Measurements from ENCODE around the gene FAM151A. TPM values are rescaled to one million over a fixed set of nuclear protein-coding genes. Genes with fewer than 3 reads are reported as not detected.

The FAM151A gene
- total RNA-seq, 2 donors from 2014 or later, result 0.66 to 2.8 TPM

GRCh38 chr1:54627196-54627595 is 3.9 kb upstream of the FAM151A start:
- H3K27ac ChIP-seq, result no peak overlapping the region
- no peak overlapping the region for H3K4me3 ChIP-seq
- no peaks in the 10 kb centered on the region for H3K9me3 ChIP-seq
- H3K36me3 ChIP-seq, result no peaks in the 10 kb centered on the region
- H3K9ac ChIP-seq (ENCODE audit: low read depth in 2 of 2, low read length in 2 of 2), result no peak overlapping the region
- no peak for DNase-seq
- TF ChIP-seq, protein P1, sequence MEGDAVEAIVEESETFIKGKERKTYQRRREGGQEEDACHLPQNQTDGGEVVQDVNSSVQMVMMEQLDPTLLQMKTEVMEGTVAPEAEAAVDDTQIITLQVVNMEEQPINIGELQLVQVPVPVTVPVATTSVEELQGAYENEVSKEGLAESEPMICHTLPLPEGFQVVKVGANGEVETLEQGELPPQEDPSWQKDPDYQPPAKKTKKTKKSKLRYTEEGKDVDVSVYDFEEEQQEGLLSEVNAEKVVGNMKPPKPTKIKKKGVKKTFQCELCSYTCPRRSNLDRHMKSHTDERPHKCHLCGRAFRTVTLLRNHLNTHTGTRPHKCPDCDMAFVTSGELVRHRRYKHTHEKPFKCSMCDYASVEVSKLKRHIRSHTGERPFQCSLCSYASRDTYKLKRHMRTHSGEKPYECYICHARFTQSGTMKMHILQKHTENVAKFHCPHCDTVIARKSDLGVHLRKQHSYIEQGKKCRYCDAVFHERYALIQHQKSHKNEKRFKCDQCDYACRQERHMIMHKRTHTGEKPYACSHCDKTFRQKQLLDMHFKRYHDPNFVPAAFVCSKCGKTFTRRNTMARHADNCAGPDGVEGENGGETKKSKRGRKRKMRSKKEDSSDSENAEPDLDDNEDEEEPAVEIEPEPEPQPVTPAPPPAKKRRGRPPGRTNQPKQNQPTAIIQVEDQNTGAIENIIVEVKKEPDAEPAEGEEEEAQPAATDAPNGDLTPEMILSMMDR (IDR thresholded peaks at IDR 0.05), result no peak
- H3K27me3 ChIP-seq, result no peaks in the 10 kb centered on the region
- no peaks in the 10 kb centered on the region for H3K4me1 ChIP-seq
- intact Hi-C loops (cut with DNase I), result no loop called here

DNA sequence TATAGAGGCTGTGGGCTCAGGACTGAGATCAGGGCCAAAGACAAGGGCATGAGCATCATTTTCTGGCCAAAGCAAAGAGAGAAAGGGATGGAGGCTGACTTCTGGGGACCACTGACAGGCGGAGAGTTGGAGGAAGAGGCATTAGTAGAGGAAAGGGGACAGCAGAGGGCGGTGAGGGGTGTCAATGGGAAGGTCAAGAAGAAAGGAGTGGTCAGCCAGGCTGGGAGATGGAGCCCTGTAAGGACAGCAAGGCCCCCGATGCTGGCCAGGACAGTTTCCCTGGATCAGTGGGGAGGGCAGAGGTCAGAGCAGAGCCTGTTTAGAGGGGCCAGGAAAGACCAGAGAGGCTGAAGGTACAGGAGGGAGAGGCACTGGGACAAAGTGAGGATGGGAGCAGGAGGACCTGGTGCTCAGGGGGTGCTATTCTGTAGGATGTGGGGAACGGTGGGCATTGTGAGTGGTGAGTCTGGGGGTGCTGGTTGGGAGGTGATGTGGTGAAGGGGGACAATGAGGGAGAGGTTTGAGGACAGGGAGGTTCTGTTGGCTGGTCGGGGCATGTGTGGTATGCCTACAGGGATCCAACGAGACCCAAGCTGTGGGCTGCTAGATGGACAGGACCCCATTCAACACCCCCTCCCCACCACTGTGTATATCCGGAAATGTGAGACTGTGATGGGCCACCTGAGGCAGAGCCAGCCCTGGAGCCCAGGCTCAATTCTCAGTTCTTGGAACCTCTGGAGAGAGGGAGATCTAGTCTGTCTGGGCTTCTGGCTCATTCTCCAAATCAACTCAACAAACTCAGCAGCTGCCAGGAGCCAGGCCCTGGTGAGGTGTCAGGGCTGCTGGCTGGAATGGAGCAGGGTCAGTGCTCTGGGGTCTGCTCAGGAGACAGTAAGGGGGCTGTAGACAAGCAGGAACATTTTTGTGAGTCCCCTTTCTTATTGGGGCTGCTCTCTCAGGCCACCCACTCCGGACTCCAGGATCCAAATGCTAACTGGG is 1.4 kb upstream of the FAM151A start:
- H3K27ac ChIP-seq, result no peak overlapping the region
- no peak overlapping the region for H3K4me3 ChIP-seq
- no peaks in the 10 kb centered on the region for H3K9me3 ChIP-seq
- H3K36me3 ChIP-seq, result no peaks in the 10 kb centered on the region
- intact Hi-C loops (cut with DNase I), result no loop called here
- DNase-seq, result no peak
- no peaks in the 10 kb centered on the region for H3K27me3 ChIP-seq
- no peaks in the 10 kb centered on the region for H3K4me1 ChIP-seq
- TF ChIP-seq, protein P1 (IDR thresholded peaks at IDR 0.05), result no peak
- H3K9ac ChIP-seq (ENCODE audit: low read depth in 2 of 2, low read length in 2 of 2), result no peak overlapping the region

- DNase-seq, result no peak
- TF ChIP-seq, protein P1 (IDR thresholded peaks at IDR 0.05), result no peak
These were observed 3.6 kb downstream of the FAM151A start for GRCh38 chr1:54619749-54620148.

GRCh38 chr1:54615531-54616279 is 7.6 kb downstream of the FAM151A start:
- TF ChIP-seq, protein P1 (IDR thresholded peaks at IDR 0.05), result no peak
- DNase-seq, result no peak

More at GRCh38 chr1:54619749-54620148, 3.6 kb downstream of the FAM151A start:
- H3K27me3 ChIP-seq, result no peaks in the 10 kb centered on the region
- intact Hi-C loops (cut with DNase I), result no loop called here
- no peaks in the 10 kb centered on the region for H3K36me3 ChIP-seq
- no peak overlapping the region for H3K27ac ChIP-seq
- H3K4me3 ChIP-seq, result no peak overlapping the region
- H3K4me1 ChIP-seq, result no peaks in the 10 kb centered on the region
- no peak overlapping the region for H3K9ac ChIP-seq (ENCODE audit: low read depth in 2 of 2, low read length in 2 of 2)
- H3K9me3 ChIP-seq, result no peaks in the 10 kb centered on the region

GRCh38 chr1:54614563-54614962 is 8.8 kb downstream of the FAM151A start:
- no peak overlapping the region for H3K9ac ChIP-seq (ENCODE audit: low read depth in 2 of 2, low read length in 2 of 2)
- H3K9me3 ChIP-seq, result no peaks in the 10 kb centered on the region
- no peaks in the 10 kb centered on the region for H3K4me1 ChIP-seq
- TF ChIP-seq, protein P1 (IDR thresholded peaks at IDR 0.05), result no peak
- intact Hi-C loops (cut with DNase I), result no loop called here
- no peaks in the 10 kb centered on the region for H3K27me3 ChIP-seq
- H3K27ac ChIP-seq, result no peak overlapping the region
- H3K4me3 ChIP-seq, result no peak overlapping the region
- H3K36me3 ChIP-seq, result no peaks in the 10 kb centered on the region
- no peak for DNase-seq

More at GRCh38 chr1:54615531-54616279, 7.6 kb downstream of the FAM151A start:
- intact Hi-C loops (cut with DNase I), result no loop called here
- Histone ChIP-seq H3K4me1 (no peaks in the 10 kb centered on the region), H3K36me3 (no peaks in the 10 kb centered on the region), H3K27me3 (no peaks in the 10 kb centered on the region), H3K9me3 (no peaks in the 10 kb centered on the region), H3K9ac (ENCODE audit: low read depth in 2 of 2, low read length in 2 of 2) (no peak overlapping the region), H3K4me3 (no peak overlapping the region), H3K27ac (no peak overlapping the region)

All from colonic mucosa (tissue), 4 donors.